DMS153 (cell line): ENCODE measurements around the gene VAV1.
"Not testable (repeated sequence)": the region's sequence is repeated elsewhere in the genome, so short reads cannot be mapped to it uniquely, and the experiment has no call there.

Source experiments
- DNase-seq: peaks from one replicate; lab custom pipeline; 2025; lab: John Stamatoyannopoulos, UW

The VAV1 gene

DNA sequence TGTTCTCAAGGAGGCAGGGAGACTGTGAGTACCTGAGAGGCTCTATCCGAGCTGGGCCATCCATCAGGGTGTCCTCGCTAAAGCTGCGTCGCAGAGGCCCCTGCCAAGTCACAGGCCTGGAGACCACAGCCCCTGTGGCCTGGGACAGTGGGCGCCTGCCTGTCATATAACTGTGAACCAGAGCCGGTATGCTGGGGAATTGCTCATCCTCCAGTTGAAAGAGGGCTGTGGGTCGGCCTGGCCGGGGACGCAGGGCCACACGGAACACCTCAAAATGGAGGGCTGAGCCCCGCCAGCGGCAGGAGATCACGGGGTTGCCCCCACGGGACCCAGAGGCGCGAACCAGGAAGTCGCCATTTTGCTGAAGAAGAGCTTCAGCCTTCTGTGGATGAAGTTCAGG lies 11.9 kb upstream of the VAV1 start:
- DNase-seq = no peak

- DNase-seq = no peak
Observed at GRCh38 chr19:6761053-6761676, 11.3 kb upstream of the VAV1 start.

DNA sequence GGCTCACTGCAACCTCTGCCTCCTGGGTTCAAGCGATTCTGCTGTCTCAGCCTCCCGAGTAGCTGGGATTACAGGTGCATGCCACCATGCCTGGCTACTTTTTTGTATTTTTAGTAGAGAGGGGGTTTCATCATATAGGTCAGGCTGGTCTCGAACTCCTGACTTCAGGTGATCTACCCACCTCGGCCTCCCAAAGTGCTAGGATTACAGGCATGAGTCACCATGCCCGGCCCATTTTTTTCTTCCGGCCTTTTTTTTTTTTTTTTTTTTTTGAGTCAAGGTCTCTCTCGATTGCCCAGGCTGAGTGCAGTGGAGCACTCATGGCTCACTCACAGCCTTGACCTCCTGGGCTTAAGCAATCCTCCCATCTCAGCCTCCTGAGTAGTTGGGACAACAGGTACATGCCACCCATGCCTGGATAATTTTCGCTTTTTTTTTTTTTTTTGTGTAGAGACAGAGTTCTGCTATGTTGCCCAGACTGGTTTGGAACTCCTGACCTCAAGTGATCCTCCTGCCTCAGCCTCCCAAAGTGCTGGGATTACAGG lies 10.2 kb upstream of the VAV1 start:
- DNase-seq = not testable (repeated sequence)

DNA sequence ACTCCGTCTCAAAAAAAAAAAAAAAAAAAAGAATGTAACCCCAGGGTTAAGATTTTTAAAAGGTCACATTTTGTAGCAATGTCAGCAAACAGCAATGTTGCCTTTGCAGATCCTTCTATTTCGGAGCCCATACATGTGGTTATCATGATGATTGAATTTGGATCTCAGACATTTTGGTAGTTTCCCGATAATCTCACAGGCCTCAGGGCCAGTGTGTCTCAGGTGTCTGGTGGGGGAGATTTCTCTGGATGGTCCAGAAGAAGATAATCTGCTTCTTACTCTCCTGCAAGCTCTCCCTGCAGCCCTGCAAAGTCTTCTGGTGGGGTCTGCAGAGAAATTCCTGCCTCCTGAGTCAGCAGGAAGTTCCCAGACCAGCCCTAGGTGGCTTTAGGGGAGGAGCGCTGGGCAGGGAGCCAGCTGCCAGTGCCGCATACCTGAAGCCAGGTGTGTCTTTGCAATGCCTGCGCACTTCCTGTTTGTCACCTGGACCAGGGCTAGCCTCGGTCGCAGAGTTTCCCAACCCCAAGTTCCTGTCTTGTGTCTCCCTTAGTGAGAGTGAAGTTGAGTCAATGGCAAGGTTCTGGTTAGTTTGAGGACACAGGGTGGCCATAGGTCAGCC lies 6.7 kb upstream of the VAV1 start:
- peak; percentile 86 for DNase-seq

GRCh38 chr19:6766357-6767080 lies 6.0 kb upstream of the VAV1 start:
- no peak for DNase-seq

DNA sequence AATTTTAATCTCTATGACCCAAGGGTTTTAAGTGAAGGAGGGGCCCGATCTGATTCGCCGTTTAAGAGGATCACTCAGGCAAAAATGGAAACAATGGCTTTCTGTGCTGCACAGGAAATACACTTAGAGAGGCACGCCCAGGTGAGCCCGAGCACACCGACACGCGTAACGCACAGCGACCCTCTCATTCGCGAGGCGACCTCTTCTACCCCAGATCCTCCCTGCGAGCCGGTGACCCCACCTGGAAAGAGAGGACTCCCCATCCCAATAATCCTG lies 5.5 kb upstream of the VAV1 start:
- DNase-seq = peak; percentile 62

DNA sequence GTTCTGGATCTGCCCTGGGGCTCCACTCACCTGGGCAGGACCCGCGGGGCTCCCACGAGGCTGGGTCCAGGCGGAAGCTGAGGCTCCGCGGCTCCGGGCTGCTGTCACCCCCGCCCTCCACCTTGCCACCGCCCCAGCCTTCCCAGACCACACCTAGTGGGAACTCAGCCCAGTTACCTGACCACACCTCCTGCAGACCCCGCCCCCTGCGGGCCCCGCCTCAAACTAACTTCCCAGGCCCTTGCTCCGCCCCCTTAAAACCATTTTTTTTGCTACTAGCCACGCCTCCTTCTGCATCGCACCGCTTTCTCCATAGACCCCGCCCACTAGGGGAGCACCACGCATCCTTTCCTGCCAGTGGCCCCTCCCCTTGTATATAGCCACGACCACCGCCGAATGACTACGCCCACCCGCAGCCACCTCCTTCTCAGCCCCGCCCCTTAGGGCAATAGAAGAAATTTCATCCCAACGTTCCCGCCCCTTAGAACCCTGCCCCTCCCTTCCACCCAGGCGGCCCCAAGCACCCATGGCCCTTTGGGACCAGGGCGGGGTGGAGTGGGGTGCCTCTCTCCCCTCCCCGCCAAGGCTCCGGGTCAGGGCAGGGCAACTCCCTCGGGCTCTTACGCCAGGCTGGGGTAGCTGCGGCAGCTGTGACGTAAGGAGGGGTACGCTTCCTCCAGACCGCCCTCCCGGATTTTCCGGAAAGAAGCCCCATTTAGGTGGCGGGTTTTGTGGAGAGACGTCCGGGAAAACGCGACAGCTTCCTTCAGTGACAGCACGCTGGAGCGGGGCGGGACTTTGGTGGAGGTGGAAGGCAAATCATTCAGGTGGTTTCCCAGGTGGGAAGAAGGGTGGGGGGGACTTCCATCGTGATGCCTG lies 4.9 kb upstream of the VAV1 start, which contains the start of gene SH2D3A:
Gene SH2D3A (minus strand): TSS at position 79 of the 879 bp plus-strand sequence. CDS start 3,687 bp downstream, outside the sequence.
- DNase-seq = peak; percentile 90

DNA sequence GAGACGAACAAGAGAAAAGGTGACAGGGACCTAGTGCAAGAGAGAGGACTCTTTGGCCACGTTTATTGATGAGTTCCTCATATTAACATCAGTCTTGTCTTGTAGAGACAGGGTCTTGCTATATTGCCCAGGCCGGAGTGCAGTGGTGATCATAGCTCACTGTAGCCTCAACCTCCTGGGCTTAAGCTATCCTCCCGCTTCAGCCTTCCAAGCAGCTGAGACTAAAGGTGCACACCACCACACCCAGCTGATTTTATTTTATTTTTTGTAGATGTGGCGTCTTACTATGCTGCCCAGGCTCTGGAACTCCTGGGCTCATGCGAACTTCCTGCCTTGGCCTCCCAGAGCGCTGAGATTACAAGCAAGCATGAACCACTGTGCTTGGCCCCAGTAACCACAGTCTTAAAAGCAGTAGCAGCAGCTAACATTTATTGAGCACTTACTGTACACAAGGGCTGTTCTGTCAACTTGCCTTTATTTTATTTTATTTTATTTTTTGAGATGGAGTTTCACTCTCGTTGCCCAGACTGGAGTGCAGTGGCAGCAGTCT lies 4.2 kb upstream of the VAV1 start:
- DNase-seq = no peak

DNA sequence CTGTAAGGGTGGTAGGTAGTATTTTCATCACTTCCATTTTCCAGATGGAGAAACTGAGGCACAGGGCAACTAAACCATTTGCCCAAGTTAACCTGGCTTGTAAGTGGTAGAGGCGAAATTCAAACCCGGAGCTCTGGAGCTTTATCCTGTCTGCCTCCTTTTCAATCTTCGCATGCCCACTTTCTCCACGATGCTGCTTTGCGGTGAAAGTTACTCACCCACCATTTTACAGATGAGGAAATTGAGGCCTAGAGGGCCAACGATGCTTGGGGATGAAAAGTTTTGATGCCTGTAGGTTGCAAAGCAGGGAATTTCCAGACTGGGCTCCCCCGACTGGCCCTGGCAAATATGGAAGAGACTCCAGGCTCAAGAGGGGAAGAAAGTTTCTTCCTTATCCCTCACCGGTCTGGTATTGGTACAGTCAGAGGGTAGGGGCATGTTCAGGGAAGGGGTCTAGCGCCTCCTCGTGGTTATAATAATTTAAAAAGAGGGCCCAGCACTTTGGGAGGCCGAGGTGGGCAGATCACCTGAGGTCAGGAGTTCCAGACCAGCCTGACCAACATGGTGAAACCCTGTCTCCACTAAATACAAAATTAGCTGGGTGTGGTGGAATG lies 3.4 kb upstream of the VAV1 start:
- no peak for DNase-seq

GRCh38 chr19:6771648-6772027 lies 870 bp upstream of the VAV1 start:
- DNase-seq = not testable (repeated sequence)

- no peak for DNase-seq
Observed at GRCh38 chr19:6772866-6773322, 386 bp downstream of the VAV1 start.

- DNase-seq = no peak
Observed at GRCh38 chr19:6773323-6773931, 919 bp downstream of the VAV1 start.

- no peak for DNase-seq
Observed at GRCh38 chr19:6774821-6775707, 2.6 kb downstream of the VAV1 start.

DNA sequence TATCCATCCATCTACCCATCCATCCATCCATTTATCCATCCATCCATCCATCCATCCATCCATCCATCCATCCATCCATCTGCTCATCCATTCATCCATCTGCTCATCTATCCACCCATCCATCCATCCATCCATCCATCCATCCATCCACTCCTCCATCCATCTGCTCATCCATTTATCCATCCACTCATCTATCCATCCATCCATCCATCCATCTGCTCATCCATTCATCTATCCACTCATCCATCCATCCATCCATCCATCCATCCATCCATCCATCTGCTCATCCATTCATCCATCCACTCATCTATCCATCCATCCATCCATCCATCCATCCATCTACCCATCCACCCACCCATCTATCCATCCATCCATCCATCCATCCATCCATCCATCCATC lies 3.5 kb downstream of the VAV1 start:
- DNase-seq = not testable (repeated sequence)

DNA sequence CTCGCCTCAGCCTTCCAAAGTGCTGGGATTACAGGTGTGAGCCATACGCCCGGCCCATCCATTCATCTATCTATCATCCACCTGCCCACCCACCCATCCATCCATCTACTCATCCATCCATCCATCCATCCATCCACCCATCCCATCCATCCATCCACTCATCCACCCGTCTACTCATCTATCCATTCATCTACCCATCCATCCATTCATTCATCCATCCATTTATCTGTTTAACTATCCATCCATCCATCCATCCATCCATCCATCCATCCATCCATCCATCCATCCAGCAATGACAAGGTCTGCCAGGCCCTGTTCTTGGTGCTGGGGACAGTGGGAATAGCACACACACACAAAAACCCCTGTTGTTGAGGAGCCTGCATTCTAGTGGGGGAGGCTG lies 4.5 kb downstream of the VAV1 start:
- DNase-seq = no peak

- no peak for DNase-seq
Observed at GRCh38 chr19:6777434-6777833, 4.9 kb downstream of the VAV1 start.

DNA sequence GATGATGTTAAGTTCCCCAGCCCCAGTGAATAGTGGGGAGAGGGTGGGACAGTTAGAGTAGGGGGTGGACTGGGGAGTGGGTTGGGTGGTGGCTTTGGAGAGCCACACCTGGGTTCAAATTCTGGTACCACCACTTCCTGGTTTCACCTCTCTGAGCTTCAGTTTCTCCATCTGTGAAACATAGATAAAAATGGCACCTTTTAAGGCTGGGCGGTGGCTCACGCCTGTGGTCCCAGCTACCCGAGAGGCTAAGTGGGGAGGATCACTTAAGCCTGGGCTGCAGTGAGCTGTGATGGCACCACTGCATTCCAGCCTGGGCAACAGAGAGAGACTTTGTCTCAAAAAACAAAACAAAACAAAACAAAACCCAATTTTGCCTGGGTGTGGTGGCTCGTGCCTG lies 5.9 kb downstream of the VAV1 start:
- no peak for DNase-seq

GRCh38 chr19:6779206-6779605 lies 6.7 kb downstream of the VAV1 start:
- DNase-seq = no peak

DNA sequence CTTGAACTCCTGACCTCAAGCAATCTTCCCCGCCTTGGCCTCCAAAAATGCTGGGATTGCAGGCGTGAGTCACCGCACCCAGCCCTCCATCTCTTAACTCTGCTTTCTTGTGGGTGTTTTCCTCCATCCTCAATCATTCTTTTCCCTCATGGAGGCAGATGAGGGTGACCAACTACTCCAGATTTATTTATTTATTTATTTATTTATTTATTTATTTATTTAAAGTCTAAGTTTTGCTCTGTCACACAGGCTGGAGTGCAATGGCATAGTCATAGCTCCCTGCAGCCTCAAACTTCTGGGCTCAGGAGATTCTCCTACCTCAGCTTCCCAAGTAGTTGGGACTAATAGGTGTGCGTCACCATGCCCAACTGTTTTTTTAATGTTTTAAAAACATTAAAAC lies 14.9 kb downstream of the VAV1 start:
- no peak for DNase-seq

GRCh38 chr19:6788896-6789295 lies 16.4 kb downstream of the VAV1 start:
- no peak for DNase-seq
